H7 (cell line): Measurements from ENCODE around the gene ZNF341. TPM values are rescaled to one million over a fixed set of nuclear protein-coding genes. Genes with fewer than 3 reads are reported as not detected.

Source experiments
- DNase-seq: peaks from one replicate; pipeline ENCODE4 v3.0.0; 2012
- H3K27me3 ChIP-seq: 2 replicates; pipeline ENCODE4 v1.6.0; 2011; ENCODE audit warnings: mild to moderate bottlenecking, low read length; ENCODE audit not compliant: control insufficient read depth, insufficient read depth
- H3K36me3 ChIP-seq: replicated peaks from 2 replicates; pipeline ENCODE4 v1.5.1; 2011; ENCODE audit warnings: low read length; ENCODE audit not compliant: control insufficient read depth, insufficient read depth
- H3K4me3 ChIP-seq: 2 replicates; pipeline ENCODE4 v1.5.1; 2011; ENCODE audit warnings: low read depth, mild to moderate bottlenecking, control low read depth, low read length, moderate library complexity; ENCODE audit not compliant: insufficient read depth
- total RNA-seq: library from RNA; depleted of rRNA; stranded (reverse); fragments of >200 nt; shearing (Covaris generic); gene quantifications from 2 replicates; pipeline ENCODE4 v1.2.3, GENCODE V29; 2014

The ZNF341 gene
- total RNA-seq, 1 experiment from 2014 or later, result 7.0 TPM

DNA sequence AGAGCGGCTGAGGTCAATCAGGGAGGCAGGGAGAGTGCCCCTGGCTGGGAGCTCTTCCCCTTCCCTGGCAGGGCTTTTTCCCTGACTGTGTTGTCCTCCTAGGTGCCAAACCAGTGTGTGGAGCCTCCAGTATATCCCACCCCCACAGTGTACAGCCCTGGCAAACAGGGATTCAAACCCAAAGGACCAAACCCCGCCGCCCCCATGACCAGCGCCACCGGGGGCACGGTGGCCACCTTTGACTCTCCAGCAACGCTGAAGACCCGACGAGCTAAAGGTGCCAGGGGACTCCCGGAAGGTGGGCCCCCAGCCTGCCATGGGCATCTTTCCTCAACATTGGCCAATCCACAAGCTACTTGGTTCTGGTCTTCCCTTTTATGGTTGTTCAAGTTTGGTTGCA is 25.2 kb downstream of the ZNF341 start:
- no peak for DNase-seq
- no peaks in the 10 kb centered on the region; the same call in 1 of the 2 replicates for H3K36me3 ChIP-seq
- no peak overlapping the region for H3K4me3 ChIP-seq
- H3K27me3 ChIP-seq, result no peaks in the 10 kb centered on the region

DNA sequence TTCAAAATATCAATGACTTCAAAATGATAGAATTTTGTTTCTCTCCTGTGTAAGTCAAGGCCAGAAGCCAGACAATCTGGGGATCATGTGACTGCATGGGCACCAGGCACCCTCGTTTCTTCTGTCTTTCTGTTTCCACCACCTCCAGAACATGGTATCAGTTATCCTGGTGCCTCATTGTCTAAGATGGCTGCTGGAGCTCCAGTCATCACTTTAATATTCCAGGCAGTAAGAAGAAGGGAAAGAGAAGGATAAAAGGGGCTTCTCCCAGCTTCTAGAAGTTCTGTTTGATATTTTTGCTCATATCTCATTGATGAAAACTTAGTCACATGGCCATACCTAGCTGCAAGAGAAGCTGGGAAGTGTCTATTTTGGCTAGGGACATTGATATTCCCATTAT is 25.7 kb downstream of the ZNF341 start:
- H3K36me3 ChIP-seq, result no peaks in the 10 kb centered on the region; the same call in 1 of the 2 replicates
- H3K4me3 ChIP-seq, result no peak overlapping the region
- no peaks in the 10 kb centered on the region for H3K27me3 ChIP-seq
- no peak for DNase-seq

- Histone ChIP-seq H3K27me3 (no peaks in the 10 kb centered on the region), H3K4me3 (no peak overlapping the region), H3K36me3 (no peaks in the 10 kb centered on the region; the same call in none of the 2 replicates)
- DNase-seq, result no peak
These were observed 30.0 kb downstream of the ZNF341 start for GRCh38 chr20:33761698-33762250.

GRCh38 chr20:33765099-33765498 is 33.3 kb downstream of the ZNF341 start:
- no peak for DNase-seq
- Histone ChIP-seq H3K27me3 (no peaks in the 10 kb centered on the region), H3K4me3 (no peak overlapping the region), H3K36me3 (no peaks in the 10 kb centered on the region; the same call in 1 of the 2 replicates)

DNA sequence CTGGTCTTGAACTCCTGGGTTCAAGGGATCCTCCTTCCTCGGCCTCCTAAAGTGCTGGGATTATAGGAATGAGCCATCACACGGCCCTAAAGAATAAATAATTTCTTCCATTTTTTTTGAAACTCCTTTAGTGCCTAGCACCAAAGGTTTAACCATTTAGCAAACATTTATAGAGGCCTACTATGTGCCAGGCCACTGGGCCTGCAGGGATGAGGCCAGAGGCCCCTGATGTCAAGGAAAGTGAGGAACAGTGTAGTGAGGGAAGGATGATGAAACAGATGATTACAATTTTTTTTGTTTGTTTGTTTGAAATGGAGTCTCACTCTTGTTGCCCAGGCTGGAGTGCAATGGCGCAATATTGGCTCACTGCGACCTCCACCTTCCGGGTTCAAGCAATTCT is 33.8 kb downstream of the ZNF341 start:
- Histone ChIP-seq H3K36me3 (no peaks in the 10 kb centered on the region; the same call in 1 of the 2 replicates), H3K4me3 (no peak overlapping the region), H3K27me3 (no peaks in the 10 kb centered on the region)
- DNase-seq, result no peak

- H3K4me3 ChIP-seq, result no peak overlapping the region
- no peak for DNase-seq
- no peaks in the 10 kb centered on the region; the same call in 1 of the 2 replicates for H3K36me3 ChIP-seq
- H3K27me3 ChIP-seq, result no peaks in the 10 kb centered on the region
These were observed 34.9 kb downstream of the ZNF341 start for GRCh38 chr20:33766686-33767085.

DNA sequence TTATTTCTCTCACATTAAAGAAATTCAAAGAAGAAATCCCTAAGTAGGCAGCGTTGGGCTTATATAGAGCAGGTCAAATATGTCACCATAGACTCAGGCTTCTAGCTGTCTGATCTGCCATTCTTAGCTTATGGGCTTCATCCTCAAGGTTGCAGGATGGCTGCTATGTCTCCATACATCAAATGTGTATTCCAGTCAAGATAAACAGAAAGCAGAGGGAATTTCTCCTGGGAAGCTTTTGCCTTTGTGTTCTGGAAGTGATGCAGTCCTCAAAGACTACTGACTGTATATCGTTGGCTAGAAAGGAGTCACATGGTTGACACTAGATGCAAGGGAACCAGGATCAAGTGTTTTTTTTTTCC is 36.0 kb downstream of the ZNF341 start:
- Histone ChIP-seq H3K4me3 (no peak overlapping the region), H3K27me3 (no peaks in the 10 kb centered on the region), H3K36me3 (no peaks in the 10 kb centered on the region; the same call in 1 of the 2 replicates)
- DNase-seq, result no peak

DNA sequence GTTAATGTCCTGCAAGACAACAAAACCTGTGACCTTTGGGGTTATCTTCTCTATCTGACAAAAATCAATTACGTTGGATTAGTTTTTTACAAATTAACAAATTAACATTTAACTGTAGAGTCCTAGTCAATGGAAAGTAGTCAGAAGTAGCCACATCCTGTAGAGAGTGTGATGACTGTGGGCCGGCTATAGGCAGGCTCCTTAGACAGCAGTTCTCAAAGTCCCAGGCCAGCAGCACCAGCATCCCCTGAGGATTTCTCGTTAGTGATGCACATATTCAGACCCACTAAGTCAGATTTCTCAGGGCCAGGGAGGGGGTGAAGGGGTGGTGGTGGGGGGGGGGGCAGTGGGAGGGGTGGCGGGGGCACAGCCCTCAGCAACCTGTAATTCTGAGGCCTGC is 37.2 kb downstream of the ZNF341 start:
- Histone ChIP-seq H3K27me3 (no peaks in the 10 kb centered on the region), H3K4me3 (no peak overlapping the region)
- peak; percentile 43 for DNase-seq

GRCh38 chr20:33770005-33770404 is 38.2 kb downstream of the ZNF341 start:
- DNase-seq, result no peak

More for the DNA sequence above, 37.2 kb downstream of the ZNF341 start:
- H3K36me3 ChIP-seq, result no peaks in the 10 kb centered on the region; the same call in 1 of the 2 replicates

DNA sequence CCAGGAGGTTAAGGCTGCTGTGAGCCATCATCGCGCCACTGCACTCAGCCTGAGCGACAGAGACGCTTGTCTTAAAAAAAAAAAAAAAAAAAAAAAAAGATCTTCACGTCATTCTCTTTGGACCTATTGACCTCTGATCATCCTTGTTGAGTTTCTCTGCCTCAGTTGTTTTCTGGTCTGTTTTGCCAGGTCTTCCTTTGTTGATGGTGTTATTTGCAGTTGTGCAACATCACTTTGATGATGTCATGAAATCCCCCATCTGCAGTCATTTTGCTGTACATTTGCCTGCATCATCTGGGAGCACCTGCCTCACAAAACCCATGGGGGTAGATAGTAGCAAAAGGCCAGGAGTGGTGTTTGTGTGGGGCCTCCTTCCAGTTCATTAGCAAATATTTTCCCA is 40.1 kb downstream of the ZNF341 start:
- Histone ChIP-seq H3K27me3 (no peaks in the 10 kb centered on the region), H3K4me3 (no peak overlapping the region), H3K36me3 (no peaks in the 10 kb centered on the region; the same call in 1 of the 2 replicates)
- DNase-seq, result no peak

More at GRCh38 chr20:33770005-33770404, 38.2 kb downstream of the ZNF341 start:
- Histone ChIP-seq H3K36me3 (no peaks in the 10 kb centered on the region; the same call in 1 of the 2 replicates), H3K4me3 (no peak overlapping the region), H3K27me3 (no peaks in the 10 kb centered on the region)

DNA sequence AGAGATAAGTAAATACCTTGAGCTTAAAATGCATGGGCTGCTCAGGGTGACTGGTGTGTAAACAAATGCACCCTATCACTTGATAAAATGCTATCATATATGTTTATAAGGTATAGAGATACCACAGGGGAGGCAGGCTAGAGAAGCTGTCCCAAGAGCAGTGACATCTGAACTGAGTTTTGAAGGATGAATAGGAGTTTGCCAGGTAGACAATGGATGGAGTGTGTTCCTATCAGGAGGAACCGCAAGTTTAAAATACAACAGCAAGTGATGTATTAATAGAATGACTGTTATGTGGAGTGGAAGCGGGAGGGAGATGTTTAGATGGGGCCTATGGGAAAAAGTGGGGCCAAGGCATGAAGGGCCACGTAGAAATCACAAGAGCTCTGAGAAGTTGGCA is 40.6 kb downstream of the ZNF341 start:
- Histone ChIP-seq H3K27me3 (no peaks in the 10 kb centered on the region), H3K4me3 (no peak overlapping the region), H3K36me3 (no peaks in the 10 kb centered on the region; the same call in 1 of the 2 replicates)
- DNase-seq, result no peak

GRCh38 chr20:33773412-33774089 is 41.8 kb downstream of the ZNF341 start:
- no peak for DNase-seq
- no peak overlapping the region for H3K4me3 ChIP-seq
- H3K27me3 ChIP-seq, result no peaks in the 10 kb centered on the region
- H3K36me3 ChIP-seq, result no peaks in the 10 kb centered on the region; the same call in 1 of the 2 replicates

DNA sequence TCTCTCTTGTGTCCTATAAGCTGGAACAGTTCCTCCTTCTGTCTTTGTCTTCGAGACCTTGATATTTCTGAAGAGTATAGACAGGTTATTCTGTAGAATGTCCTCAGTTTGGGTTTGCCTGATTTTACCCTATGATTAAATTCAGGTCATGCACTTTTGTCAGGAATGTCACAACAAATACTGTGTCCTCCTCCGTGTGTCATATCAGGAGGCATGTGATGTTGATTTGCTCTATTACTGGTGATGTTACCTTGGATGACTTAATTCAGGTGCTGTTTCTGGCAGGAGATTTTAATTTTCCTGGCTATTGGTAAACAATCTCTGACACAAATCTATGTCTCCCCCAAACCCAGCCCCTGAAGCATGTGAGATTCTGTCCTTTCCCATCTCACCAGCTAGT is 46.0 kb downstream of the ZNF341 start:
- Histone ChIP-seq H3K36me3 (no peaks in the 10 kb centered on the region; the same call in 1 of the 2 replicates), H3K4me3 (no peak overlapping the region), H3K27me3 (no peaks in the 10 kb centered on the region)
- DNase-seq, result no peak

- no peaks in the 10 kb centered on the region for H3K27me3 ChIP-seq
- H3K36me3 ChIP-seq, result no peaks in the 10 kb centered on the region; the same call in 1 of the 2 replicates
- no peak overlapping the region for H3K4me3 ChIP-seq
- no peak for DNase-seq
These were observed 49.3 kb downstream of the ZNF341 start for GRCh38 chr20:33781133-33781532.

- no peaks in the 10 kb centered on the region; the same call in 1 of the 2 replicates for H3K36me3 ChIP-seq
- H3K27me3 ChIP-seq, result no peaks in the 10 kb centered on the region
- H3K4me3 ChIP-seq, result no peak overlapping the region
- DNase-seq, result no peak
These were observed 50.1 kb downstream of the ZNF341 start for GRCh38 chr20:33781945-33782344.
